WTC11 (cell line): ENCODE measurements around the gene DPEP2.

Experiments used
- GABPB1 ChIP-seq: sonication (generic); formaldehyde crosslinking; IDR thresholded peaks from 2 replicates; pipeline ENCODE4 v1.8.1; 2023; ENCODE audit warnings: mild to moderate bottlenecking, missing genetic modification reagents
- MYBL2 ChIP-seq: sonication (generic); formaldehyde crosslinking; IDR thresholded peaks from 2 replicates; pipeline ENCODE4 v1.8.1; 2023; ENCODE audit warnings: mild to moderate bottlenecking, moderate library complexity, missing genetic modification reagents
- NFE2L1 ChIP-seq: sonication (generic); formaldehyde crosslinking; IDR thresholded peaks from 2 replicates; pipeline ENCODE4 v1.8.1; 2023; ENCODE audit warnings: missing genetic modification reagents
- NR2C2 ChIP-seq: sonication (generic); formaldehyde crosslinking; IDR thresholded peaks from 2 replicates; pipeline ENCODE4 v1.8.0; 2022; ENCODE audit warnings: mild to moderate bottlenecking, missing genetic modification reagents
- TEAD4 ChIP-seq: sonication (generic); formaldehyde crosslinking; IDR thresholded peaks from 2 replicates; pipeline ENCODE4 v1.8.0; 2022; ENCODE audit warnings: mild to moderate bottlenecking, missing genetic modification reagents
- USF2 ChIP-seq: sonication (generic); formaldehyde crosslinking; IDR thresholded peaks from 2 replicates; pipeline ENCODE4 v1.8.1; 2023; ENCODE audit warnings: mild to moderate bottlenecking, missing genetic modification reagents, moderate library complexity
- ZNF263 ChIP-seq: sonication (generic); formaldehyde crosslinking; IDR thresholded peaks from 2 replicates; pipeline ENCODE4 v1.8.1; 2022; ENCODE audit warnings: low read depth, mild to moderate bottlenecking, moderate library complexity, missing genetic modification reagents
- TF ChIP-seq, protein P1 (sequence below): fragments of 200-600 bp; IDR thresholded peaks from 2 replicates; pipeline ENCODE4 v1.8.0; 2022; ENCODE audit warnings: antibody characterized with exemption
- TF ChIP-seq, protein P2 (sequence below): sonication (generic); formaldehyde crosslinking; IDR thresholded peaks from 2 replicates; pipeline ENCODE4 v1.8.1; 2022; ENCODE audit warnings: mild to moderate bottlenecking, moderate library complexity, missing genetic modification reagents

DNA sequence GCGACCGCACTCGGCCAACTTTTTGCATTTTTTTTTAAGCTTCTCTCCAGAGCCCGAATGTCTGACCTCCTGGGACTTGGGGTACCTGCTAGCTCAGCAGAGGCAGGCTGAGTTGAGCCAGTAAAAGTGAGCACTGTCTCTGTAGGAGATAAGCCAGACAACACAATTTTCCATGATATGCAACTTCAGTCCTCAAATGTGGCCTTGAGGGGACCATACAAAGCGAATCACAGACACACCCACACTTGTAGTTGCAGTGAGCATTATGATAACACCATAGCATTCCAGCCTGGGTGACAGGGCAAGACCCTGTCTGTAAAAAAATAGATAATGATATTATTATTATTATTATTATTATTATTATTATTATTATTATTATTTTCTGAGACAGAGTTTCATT is 2.6 kb downstream of the DPEP2 start:
- TF ChIP-seq TEAD4 (no peak), GABPB1 (no peak), MYBL2 (CRISPR knock-in tag) (no peak), NR2C2 (CRISPR knock-in tag) (no peak), NFE2L1 (no peak), ZNF263 (CRISPR knock-in tag) (no peak), USF2 (CRISPR knock-in tag) (no peak)
- TF ChIP-seq, protein P1, sequence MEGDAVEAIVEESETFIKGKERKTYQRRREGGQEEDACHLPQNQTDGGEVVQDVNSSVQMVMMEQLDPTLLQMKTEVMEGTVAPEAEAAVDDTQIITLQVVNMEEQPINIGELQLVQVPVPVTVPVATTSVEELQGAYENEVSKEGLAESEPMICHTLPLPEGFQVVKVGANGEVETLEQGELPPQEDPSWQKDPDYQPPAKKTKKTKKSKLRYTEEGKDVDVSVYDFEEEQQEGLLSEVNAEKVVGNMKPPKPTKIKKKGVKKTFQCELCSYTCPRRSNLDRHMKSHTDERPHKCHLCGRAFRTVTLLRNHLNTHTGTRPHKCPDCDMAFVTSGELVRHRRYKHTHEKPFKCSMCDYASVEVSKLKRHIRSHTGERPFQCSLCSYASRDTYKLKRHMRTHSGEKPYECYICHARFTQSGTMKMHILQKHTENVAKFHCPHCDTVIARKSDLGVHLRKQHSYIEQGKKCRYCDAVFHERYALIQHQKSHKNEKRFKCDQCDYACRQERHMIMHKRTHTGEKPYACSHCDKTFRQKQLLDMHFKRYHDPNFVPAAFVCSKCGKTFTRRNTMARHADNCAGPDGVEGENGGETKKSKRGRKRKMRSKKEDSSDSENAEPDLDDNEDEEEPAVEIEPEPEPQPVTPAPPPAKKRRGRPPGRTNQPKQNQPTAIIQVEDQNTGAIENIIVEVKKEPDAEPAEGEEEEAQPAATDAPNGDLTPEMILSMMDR = no peak
- TF ChIP-seq, protein P2, sequence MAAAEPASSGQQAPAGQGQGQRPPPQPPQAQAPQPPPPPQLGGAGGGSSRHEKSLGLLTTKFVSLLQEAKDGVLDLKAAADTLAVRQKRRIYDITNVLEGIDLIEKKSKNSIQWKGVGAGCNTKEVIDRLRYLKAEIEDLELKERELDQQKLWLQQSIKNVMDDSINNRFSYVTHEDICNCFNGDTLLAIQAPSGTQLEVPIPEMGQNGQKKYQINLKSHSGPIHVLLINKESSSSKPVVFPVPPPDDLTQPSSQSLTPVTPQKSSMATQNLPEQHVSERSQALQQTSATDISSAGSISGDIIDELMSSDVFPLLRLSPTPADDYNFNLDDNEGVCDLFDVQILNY (CRISPR knock-in tag) = no peak
